Esophagus squamous epithelium (tissue), 5 donors: ENCODE results near the gene ASCL5. TPM values are rescaled to one million over a fixed set of nuclear protein-coding genes. Genes with fewer than 3 reads are reported as not detected.

ENCODE experiments used
- DNase-seq: peaks from one replicate; lab custom pipeline; 2025; lab: John Stamatoyannopoulos, UW
- H3K27ac ChIP-seq, 4 donors: fragments of 200-600 bp; sonication (generic); one replicate each; pipeline ENCODE4 v1.5.1; 2016 to 2019; ENCODE audit warnings: mild to moderate bottlenecking in 1 of 4
- H3K27me3 ChIP-seq, 4 donors: fragments of 200-600 bp; sonication (generic); 1 replicate in 3 of 4; 2 replicates in 1 of 4; pipeline versions ENCODE4 v1.5.1 to v1.6.0; 2017 to 2021; ENCODE audit warnings: antibody characterized with exemption in 1 of 4
- H3K36me3 ChIP-seq, 3 donors: fragments of 200-600 bp; sonication (generic); one replicate each; pipeline ENCODE4 v1.5.1; 2016 to 2019
- H3K4me1 ChIP-seq, 3 donors: fragments of 200-600 bp; sonication (generic); one replicate each; pipeline ENCODE4 v1.5.1; 2017 to 2019
- H3K4me3 ChIP-seq, 4 donors: fragments of 200-600 bp; sonication (generic); 1 replicate in 3 of 4; 2 replicates in 1 of 4; pipeline ENCODE4 v1.5.1; 2016 to 2019; ENCODE audit warnings: mild to moderate bottlenecking in 2 of 4, moderate library complexity in 1 of 4
- H3K9me3 ChIP-seq, 3 donors: fragments of 200-600 bp; sonication (generic); one replicate each; pipeline ENCODE4 v1.5.1; 2016 to 2019
- CTCF ChIP-seq, 6 experiments: fragments of 450-650 bp in 4 of 6; fragments of 200-600 bp in 2 of 6; sonication (generic) in 2 of 6; IDR thresholded peaks; one replicate each; pipeline ENCODE4 v1.5.1; 2016 to 2019; ENCODE audit warnings: antibody characterized with exemption in 6 of 6, mild to moderate bottlenecking in 4 of 6, moderate library complexity in 4 of 6
- POLR2A ChIP-seq, 4 donors: fragments of 450-650 bp; IDR thresholded peaks; one replicate each; pipeline ENCODE4 v1.6.1; 2017; ENCODE audit warnings: antibody characterized with exemption in 4 of 4, mild to moderate bottlenecking in 4 of 4, moderate library complexity in 3 of 4
- WGBS, 2 donors: methylation state at CpG; one replicate each; pipeline ENCODE4 v1.1.5; 2018; 5-methylcytosine and 5-hydroxymethylcytosine counted together
- intact Hi-C: fragments of 100-400 bp; cut with DNase I; formaldehyde crosslinking; loops from one replicate; pipeline ENCODE4 v1.15.0; 2022
- total RNA-seq, 4 donors: library from RNA; depleted of rRNA; stranded (reverse); fragments of >200 nt; gene quantifications; one replicate each; pipeline ENCODE4 v1.1.0, GENCODE V29; 2016
- donor health status: DM: yes; HTN: yes; CAD: no.

Gene ASCL5, protein sequence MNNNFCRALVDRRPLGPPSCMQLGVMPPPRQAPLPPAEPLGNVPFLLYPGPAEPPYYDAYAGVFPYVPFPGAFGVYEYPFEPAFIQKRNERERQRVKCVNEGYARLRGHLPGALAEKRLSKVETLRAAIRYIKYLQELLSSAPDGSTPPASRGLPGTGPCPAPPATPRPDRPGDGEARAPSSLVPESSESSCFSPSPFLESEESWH
- total RNA-seq, result not detected

DNA sequence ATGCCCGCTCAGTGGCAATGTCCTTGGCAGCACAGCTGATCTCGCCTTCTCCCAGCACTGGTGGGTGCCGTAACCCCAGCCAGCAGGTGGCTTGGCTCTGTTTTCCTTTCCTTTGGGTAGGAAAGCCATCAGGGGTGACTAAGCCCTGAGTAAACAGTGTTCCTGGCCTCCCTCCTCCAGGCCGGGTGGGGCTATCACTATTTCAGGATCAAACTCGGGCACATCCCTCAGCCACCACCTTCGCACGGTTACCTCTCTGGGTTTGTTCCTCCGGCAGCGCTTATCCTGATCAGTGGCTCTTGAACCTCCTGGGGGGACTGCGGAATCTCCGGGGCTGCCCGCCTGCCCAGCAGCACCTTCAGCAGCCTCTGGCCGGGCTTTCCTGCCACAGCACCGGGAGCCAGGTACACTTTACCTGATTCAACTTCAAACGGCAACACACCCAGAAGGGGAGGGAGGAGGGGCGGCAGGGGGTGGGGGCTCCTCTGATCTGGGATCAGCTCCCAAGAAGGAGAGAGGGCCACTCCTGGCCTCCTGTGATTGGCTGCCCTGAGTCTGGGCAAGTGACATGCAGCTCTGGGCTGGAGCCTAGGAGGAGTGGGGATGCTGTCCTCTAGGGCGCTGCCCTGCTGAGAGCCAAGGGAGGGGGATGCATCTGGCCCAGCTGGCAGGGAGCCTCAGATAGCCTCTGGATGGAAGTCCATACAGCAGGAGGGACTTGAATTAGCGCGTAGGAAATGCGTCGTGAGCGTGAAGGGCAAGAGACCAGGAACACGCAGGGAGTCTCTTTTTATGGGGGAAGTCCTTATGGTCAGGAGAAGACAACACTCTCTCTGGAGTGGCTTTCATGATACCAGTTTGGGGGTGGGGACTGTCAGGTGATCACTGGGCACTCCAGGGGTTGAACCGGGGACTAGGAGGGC is at the start of gene ASCL5:
Gene ASCL5 (minus strand): TSS at position 353 of the 923 bp plus-strand sequence. CDS start 11,812 bp downstream, outside the sequence.
- H3K9me3 ChIP-seq, result no peaks in the 10 kb centered on the region
- H3K4me1 ChIP-seq, result peaks cover 0 to 23% (median 12%) of the 10 kb centered on the region in 3 donors
- H3K36me3 ChIP-seq, result no peaks in the 10 kb centered on the region
- TF ChIP-seq CTCF (IDR thresholded peaks at IDR 0.05) (peak in 1 of 6 experiments; percentile 15), POLR2A (IDR thresholded peaks at IDR 0.05) (no peak)
- 92 to 95% methylated on average over 4 to 7 of the region's 24 CpGs for WGBS, 2 donors
- no peak within 1 kb of the TSS for H3K4me3 ChIP-seq
- H3K27me3 ChIP-seq, result peaks cover 0 to 68% (median 2%) of the 10 kb centered on the region in 4 donors
- H3K27ac ChIP-seq, result no peak within 1 kb of the TSS
- DNase-seq, result no peak
- intact Hi-C loops, result no loop called here

GRCh38 chr1:201175820-201176500 is 49.0 kb upstream of the ASCL5 start:
- H3K27me3 ChIP-seq, result peaks cover 0 to 23% (median 0%) of the 10 kb centered on the region in 4 donors
- H3K9me3 ChIP-seq, result no peaks in the 10 kb centered on the region
- H3K4me3 ChIP-seq, result no peak overlapping the region
- H3K4me1 ChIP-seq, result peaks cover 0 to 16% (median 4%) of the 10 kb centered on the region in 3 donors
- DNase-seq, result no peak
- no peaks in the 10 kb centered on the region for H3K36me3 ChIP-seq
- TF ChIP-seq CTCF (IDR thresholded peaks at IDR 0.05) (no peak), POLR2A (IDR thresholded peaks at IDR 0.05) (no peak)
- WGBS, 2 donors, result 84 to 94% methylated on average over 5 of the region's 7 CpGs
- no peak overlapping the region for H3K27ac ChIP-seq
- intact Hi-C loops, result no loop called here

DNA sequence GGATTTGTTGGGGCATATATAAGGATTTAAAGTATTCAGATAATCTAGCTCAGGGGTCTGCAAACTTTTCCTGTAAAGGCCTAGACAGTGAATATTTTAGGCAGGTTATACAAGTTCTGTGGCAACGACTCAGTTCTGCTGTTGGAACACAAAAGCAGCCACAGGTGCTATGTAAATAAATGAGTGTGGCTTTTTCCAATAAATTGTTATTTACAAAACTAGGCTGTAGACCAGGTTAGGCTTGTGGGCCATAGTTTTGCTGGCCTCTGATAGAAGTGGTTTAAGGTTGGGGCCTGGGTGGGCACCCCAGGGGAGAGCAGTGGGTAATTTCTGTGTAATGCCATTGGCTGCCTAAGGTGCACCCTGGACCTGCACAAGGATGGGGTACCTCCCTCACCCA is 46.8 kb upstream of the ASCL5 start:
- no peak for DNase-seq
- WGBS, 2 donors, result 33 to 40% methylated on average over 1 of the region's 1 CpG
- Histone ChIP-seq H3K36me3 (no peaks in the 10 kb centered on the region), H3K4me3 (no peak overlapping the region), H3K9me3 (no peaks in the 10 kb centered on the region), H3K27me3 (peaks cover 0 to 6% (median 0%) of the 10 kb centered on the region in 4 donors), H3K27ac (peak overlapping the region in 2 of 4 donors; percentile 51 to 60), H3K4me1 (peaks cover 0 to 27% (median 4%) of the 10 kb centered on the region in 3 donors)
- no peak for TF ChIP-seq POLR2A (IDR thresholded peaks at IDR 0.05)
- TF ChIP-seq CTCF (IDR thresholded peaks at IDR 0.05), result no peak
- intact Hi-C loops, result no loop called here

DNA sequence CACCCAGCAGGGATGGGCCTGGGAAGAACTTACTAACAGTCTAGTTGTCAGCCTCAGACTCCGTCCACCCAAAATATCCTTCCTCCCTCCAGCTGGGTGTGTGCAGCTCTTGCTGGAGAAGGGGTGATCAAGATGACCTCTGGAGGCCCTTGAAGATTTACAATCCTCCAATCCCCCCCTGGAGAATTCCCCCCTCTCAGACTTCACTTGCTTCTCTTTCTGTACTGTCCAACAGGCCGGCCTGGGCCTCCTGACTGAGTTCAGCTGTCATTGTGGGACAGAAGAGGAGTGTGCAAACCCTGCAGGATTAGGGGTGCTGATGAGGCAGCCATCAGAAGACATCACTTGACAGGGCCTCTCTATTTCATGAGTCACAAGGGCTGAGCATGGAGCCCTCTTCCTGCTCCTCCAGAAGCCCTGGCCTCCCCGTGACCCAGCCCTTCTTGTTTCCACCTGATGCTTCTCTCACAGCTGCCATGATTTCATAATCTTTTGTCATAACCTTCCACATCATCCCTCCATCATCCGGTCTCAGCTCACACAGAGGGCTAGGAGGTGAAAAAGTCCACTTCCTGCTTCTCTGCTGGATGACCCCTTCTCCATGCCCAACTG is 46.1 kb upstream of the ASCL5 start:
- H3K27me3 ChIP-seq, result peaks cover 0 to 6% (median 0%) of the 10 kb centered on the region in 4 donors
- WGBS, 2 donors, result 58 to 89% methylated on average over 3 to 4 of the region's 4 CpGs
- H3K36me3 ChIP-seq, result no peaks in the 10 kb centered on the region
- no peak overlapping the region for H3K4me3 ChIP-seq
- intact Hi-C loops, result no loop called here
- peaks cover 0 to 27% (median 4%) of the 10 kb centered on the region in 3 donors for H3K4me1 ChIP-seq
- DNase-seq, result no peak
- no peak for TF ChIP-seq POLR2A (IDR thresholded peaks at IDR 0.05)
- TF ChIP-seq CTCF (IDR thresholded peaks at IDR 0.05), result no peak
- H3K9me3 ChIP-seq, result no peaks in the 10 kb centered on the region
- H3K27ac ChIP-seq, result peak overlapping the region in 2 of 4 donors; percentile 51 to 60
